ENCODE results near the gene C1QTNF12. TPM values are rescaled to one million over a fixed set of nuclear protein-coding genes. Genes with fewer than 3 reads are reported as not detected.

The C1QTNF12 gene
- total and polyA plus RNA-seq, 2 donors (not counting 3 experiments of a cell fraction or from before 2014, with no cell fraction given): 1.0 to 1.9 TPM

GRCh38 chr1:1240822-1241587, 5.5 kb downstream of the C1QTNF12 start:
- BruUV-seq (replicated peaks): no TSS peak
- POLR2A ChIA-PET: no interaction called here

More at GRCh38 chr1:1240822-1241587, 5.5 kb downstream of the C1QTNF12 start:
- DNase-seq (ENCODE audit: low read depth, low spot score) (no peak), FAIRE-seq (no peak)
- CTCF ChIA-PET: no interaction called here
- no peak overlapping the region for H3K27ac ChIP-seq (ENCODE audit: insufficient read depth, low read depth, low read length)
- H3K4me2 ChIP-seq (ENCODE audit: insufficient read depth, low read length): no peak overlapping the region
- no peak overlapping the region for H3K9ac ChIP-seq (replicated peaks; ENCODE audit: extremely low read depth, insufficient read depth, low read length)
- H3K4me3 ChIP-seq (replicated peaks in 1 of 3; ENCODE audit: insufficient read depth in 1 of 3, low read depth in 1 of 3, low read length in 3 of 3): no peak overlapping the region
- H2AFZ ChIP-seq (ENCODE audit: low read depth, low read length): no peak overlapping the region
- H3K9me3 ChIP-seq (replicated peaks; ENCODE audit: control insufficient read depth, insufficient read depth, low read length): no peaks in the 10 kb centered on the region
- intact Hi-C loops (cut with micrococcal nuclease) (no loop called here), dilution Hi-C loops (cut with MboI; ENCODE audit: extremely low pct_ligation_motif_present, low sequenced_read_pairs) (no loop called here)
- H3K36me3 ChIP-seq (ENCODE audit: control insufficient read depth in 2 of 2, extremely low read depth in 1 of 2, insufficient read depth in 2 of 2, low read length in 2 of 2): no peaks in the 10 kb centered on the region
- H3K9me1 ChIP-seq (replicated peaks; ENCODE audit: control insufficient read depth, extremely low read depth, insufficient read depth, low read length): no peaks in the 10 kb centered on the region
- H3K27me3 ChIP-seq (ENCODE audit: control insufficient read depth in 2 of 2, insufficient read depth in 2 of 2, low read length in 2 of 2): no peaks in the 10 kb centered on the region
- TF ChIP-seq, protein P1, sequence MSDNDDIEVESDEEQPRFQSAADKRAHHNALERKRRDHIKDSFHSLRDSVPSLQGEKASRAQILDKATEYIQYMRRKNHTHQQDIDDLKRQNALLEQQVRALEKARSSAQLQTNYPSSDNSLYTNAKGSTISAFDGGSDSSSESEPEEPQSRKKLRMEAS (IDR thresholded peaks at IDR 0.05; ENCODE audit: insufficient read depth, insufficient read length): no peak
- TF ChIP-seq GATA2 (IDR thresholded peaks at IDR 0.05; ENCODE audit: insufficient read depth, insufficient read length, low read depth, low read length) (no peak), MYC (IDR thresholded peaks at IDR 0.05; ENCODE audit: low read depth, low read length) (no peak), POLR2AphosphoS5 (IDR thresholded peaks at IDR 0.05; ENCODE audit: insufficient read depth, low read depth, low read length) (no peak), EZH2 (IDR thresholded peaks at IDR 0.05; ENCODE audit: borderline replicate concordance, low read depth, low read length, severe bottlenecking) (no peak)
- TF ChIP-seq, protein P2, sequence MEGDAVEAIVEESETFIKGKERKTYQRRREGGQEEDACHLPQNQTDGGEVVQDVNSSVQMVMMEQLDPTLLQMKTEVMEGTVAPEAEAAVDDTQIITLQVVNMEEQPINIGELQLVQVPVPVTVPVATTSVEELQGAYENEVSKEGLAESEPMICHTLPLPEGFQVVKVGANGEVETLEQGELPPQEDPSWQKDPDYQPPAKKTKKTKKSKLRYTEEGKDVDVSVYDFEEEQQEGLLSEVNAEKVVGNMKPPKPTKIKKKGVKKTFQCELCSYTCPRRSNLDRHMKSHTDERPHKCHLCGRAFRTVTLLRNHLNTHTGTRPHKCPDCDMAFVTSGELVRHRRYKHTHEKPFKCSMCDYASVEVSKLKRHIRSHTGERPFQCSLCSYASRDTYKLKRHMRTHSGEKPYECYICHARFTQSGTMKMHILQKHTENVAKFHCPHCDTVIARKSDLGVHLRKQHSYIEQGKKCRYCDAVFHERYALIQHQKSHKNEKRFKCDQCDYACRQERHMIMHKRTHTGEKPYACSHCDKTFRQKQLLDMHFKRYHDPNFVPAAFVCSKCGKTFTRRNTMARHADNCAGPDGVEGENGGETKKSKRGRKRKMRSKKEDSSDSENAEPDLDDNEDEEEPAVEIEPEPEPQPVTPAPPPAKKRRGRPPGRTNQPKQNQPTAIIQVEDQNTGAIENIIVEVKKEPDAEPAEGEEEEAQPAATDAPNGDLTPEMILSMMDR (IDR thresholded peaks at IDR 0.05; ENCODE audit: extremely low read depth in 1 of 2, insufficient read depth in 1 of 2, low read depth in 1 of 2, low read length in 2 of 2): no peak
- no peaks in the 10 kb centered on the region for H4K20me1 ChIP-seq (replicated peaks; ENCODE audit: control insufficient read depth, extremely low read depth, insufficient read depth, low read length)
- no peaks in the 10 kb centered on the region for H3K4me1 ChIP-seq (ENCODE audit: control insufficient read depth, extremely low read depth, insufficient read depth, low read length)
- no peaks in the 10 kb centered on the region for H3K79me2 ChIP-seq (ENCODE audit: control insufficient read depth, insufficient read depth, low read length)
